GM12878 (cell line): Measurements from ENCODE around the gene VSTM2B. TPM values are rescaled to one million over a fixed set of nuclear protein-coding genes. Genes with fewer than 3 reads are reported as not detected.

ENCODE experiments used
- ATAC-seq: fragments of 200-7000 bp; cut with Tn5 transposase; 3 replicates; pipeline ENCODE4 v1.9.1; 2020; ENCODE audit warnings: mild to moderate bottlenecking, moderate library complexity
- BruUV-seq: library from RNA; stranded (reverse); fragments of 400-500 nt; replicated peaks from 2 replicates; lab custom pipeline; 2021; lab: Mats Ljungman, UMichigan
- CTCF ChIA-PET: fragments of 300-600 bp; sonication (Branson Sonifier 250); formaldehyde crosslinking; extraction: SDS; loops from one replicate; lab custom pipeline; 2021; ENCODE audit warnings: inconsistent platforms; lab: Yijun Ruan, JAX
- POLR2A ChIA-PET: fragments of 350-600 bp; formaldehyde crosslinking; extraction: SDS; loops from one replicate; lab custom pipeline; 2021; ENCODE audit warnings: inconsistent platforms; lab: Charles Lee
- RAD21 ChIA-PET: fragments of 300-600 bp; sonication (Branson Sonifier 250); formaldehyde crosslinking; loops from one replicate; lab custom pipeline; 2023; ENCODE audit warnings: antibody characterized with exemption; ENCODE audit not compliant: unreplicated experiment; lab: Charles Lee
- SMC1A ChIA-PET: fragments of 300-600 bp; sonication (Branson Sonifier 250); formaldehyde crosslinking; loops from one replicate; lab custom pipeline; 2023; ENCODE audit not compliant: unreplicated experiment, uncharacterized antibody; lab: Charles Lee
- DNase-seq: peaks from one replicate; pipeline ENCODE4 v3.0.0-alpha.2; 2011; ENCODE audit warnings: low read depth, low spot score
- FAIRE-seq: peaks from 3 replicates; lab custom pipeline; 2011; peaks lifted over from hg19 to GRCh38; lab: Jason Lieb, UNC
- H2AFZ ChIP-seq: 2 replicates; pipeline ENCODE4 v1.6.0; 2011; ENCODE audit warnings: low read depth, low read length, control low read depth; ENCODE audit not compliant: control insufficient read depth
- H3K27ac ChIP-seq: 2 replicates; pipeline ENCODE4 v1.5.1; 2011; ENCODE audit warnings: control low read depth; ENCODE audit not compliant: control insufficient read depth, insufficient read depth
- H3K27me3 ChIP-seq, 2 experiments: replicated peaks in 1 of 2; 2 replicates each; pipeline versions ENCODE4 v1.6.0 to v1.6.1; 2011; ENCODE audit warnings: low read length in 1 of 2; ENCODE audit not compliant: control insufficient read depth in 2 of 2, insufficient read depth in 2 of 2
- H3K36me3 ChIP-seq, 2 experiments: 2 replicates each; pipeline ENCODE4 v1.5.1; 2011; ENCODE audit warnings: low read length in 1 of 2; ENCODE audit not compliant: control insufficient read depth in 2 of 2, insufficient read depth in 2 of 2
- H3K4me1 ChIP-seq: 2 replicates; pipeline ENCODE4 v1.6.1; 2011; ENCODE audit warnings: mild to moderate bottlenecking, low read length, moderate library complexity, mixed read lengths; ENCODE audit not compliant: control insufficient read depth, insufficient read depth
- H3K4me2 ChIP-seq: 2 replicates; pipeline ENCODE4 v1.6.0; 2011; ENCODE audit warnings: control low read depth; ENCODE audit not compliant: control insufficient read depth, insufficient read depth
- H3K4me3 ChIP-seq: fragments of 200-600 bp; sonication (generic); 2 replicates; pipeline ENCODE4 v1.5.1; 2016
- H3K79me2 ChIP-seq: 2 replicates; pipeline ENCODE4 v1.6.0; 2011; ENCODE audit warnings: low read length; ENCODE audit not compliant: control insufficient read depth, insufficient read depth
- H3K9ac ChIP-seq: 2 replicates; pipeline ENCODE4 v1.8.0; 2011; ENCODE audit warnings: low read length, control low read depth, mixed read lengths; ENCODE audit not compliant: control insufficient read depth, insufficient read depth
- H3K9me3 ChIP-seq: replicated peaks from 3 replicates; pipeline ENCODE4 v1.5.1; 2011; ENCODE audit warnings: mild to moderate bottlenecking, low read length; ENCODE audit not compliant: control insufficient read depth, insufficient read depth
- H4K20me1 ChIP-seq: 2 replicates; pipeline ENCODE4 v1.6.0; 2011; ENCODE audit not compliant: control insufficient read depth, insufficient read depth
- BCL11A ChIP-seq: IDR thresholded peaks from 2 replicates; pipeline ENCODE4 v1.6.1; 2011; ENCODE audit warnings: low read depth, low read length
- CEBPZ ChIP-seq: fragments of 150-350 bp; IDR thresholded peaks from 2 replicates; pipeline ENCODE4 v1.6.1; 2016; ENCODE audit warnings: low read depth, low read length
- IRF4 ChIP-seq: IDR thresholded peaks from 2 replicates; pipeline ENCODE4 v1.6.1; 2011; ENCODE audit warnings: low read depth, low read length
- MLLT1 ChIP-seq: fragments of 450-650 bp; IDR thresholded peaks from 2 replicates; pipeline ENCODE4 v1.6.1; 2016; ENCODE audit warnings: mild to moderate bottlenecking
- PML ChIP-seq: IDR thresholded peaks from 2 replicates; pipeline ENCODE4 v1.6.1; 2012; ENCODE audit warnings: low read length, inconsistent platforms
- PRDM15 ChIP-seq: fragments of 450-650 bp; formaldehyde crosslinking; IDR thresholded peaks from 2 replicates; pipeline ENCODE4 v1.4.0; 2020; ENCODE audit warnings: mild to moderate bottlenecking, moderate library complexity
- ZNF207 ChIP-seq: fragments of 450-650 bp; IDR thresholded peaks from 2 replicates; pipeline ENCODE4 v1.6.1; 2014; ENCODE audit warnings: antibody characterized with exemption, mild to moderate bottlenecking, borderline replicate concordance
- WGBS: methylation state at CpG from one replicate; pipeline ENCODE4 v1.1.6; 2016; ENCODE audit warnings: low lambda C conversion rate; ENCODE audit not compliant: insufficient replicate concordance, insufficient coverage; ENCODE audit errors: missing lambda C conversion rate; 5-methylcytosine and 5-hydroxymethylcytosine counted together
- in situ Hi-C: fragments of 300-500 bp; cut with MboI; formaldehyde crosslinking; loops from 9 replicates; pipeline ENCODE4 v1.14.3; 2018; ENCODE audit warnings: mixed read lengths
- intact Hi-C: fragments of 100-400 bp; cut with micrococcal nuclease; formaldehyde crosslinking; loops from one replicate; pipeline ENCODE4 v1.14.2; 2022; ENCODE audit not compliant: unreplicated experiment
- polyA plus RNA-seq, 11 experiments: library from polyadenylated mRNA; depleted of rRNA in 4 of 11; unstranded in 6 of 11; stranded (reverse) in 5 of 11; fragments of >200 nt; fragmentation: Nextera tagmentation in 4 of 11; fragmentation: Illumina TruSeq in 1 of 11; extraction: Ambion mirVana in 4 of 11; extraction: Trizol in 1 of 11; gene quantifications; 1 replicate in 1 of 11; 2 replicates in 10 of 11; pipeline versions ENCODE4 v1.2.1 to v1.2.3, GENCODE V29; 2011 to 2016; ENCODE audit warnings: inconsistent platforms in 2 of 11, missing spikeins in 2 of 11, low read depth in 1 of 11
- total RNA-seq, 4 experiments: library from RNA; depleted of rRNA in 3 of 4; stranded (reverse); fragments of >200 nt in 3 of 4; fragmentation: Illumina TruSeq in 1 of 4; extraction: Trizol in 1 of 4; gene quantifications; 2 replicates each; pipeline versions ENCODE4 v1.2.1 to v1.2.3, GENCODE V29; 2013 to 2021
- TF ChIP-seq, protein P1 (sequence below): fragments of 450-650 bp; IDR thresholded peaks from 2 replicates; pipeline ENCODE4 v1.6.1; 2017; ENCODE audit warnings: mild to moderate bottlenecking, moderate library complexity

Gene VSTM2B
- total and polyA plus RNA-seq, 10 of the 15 experiments (the other 5 are each of a cell fraction or from before 2014, with no cell fraction given), result not detected

DNA sequence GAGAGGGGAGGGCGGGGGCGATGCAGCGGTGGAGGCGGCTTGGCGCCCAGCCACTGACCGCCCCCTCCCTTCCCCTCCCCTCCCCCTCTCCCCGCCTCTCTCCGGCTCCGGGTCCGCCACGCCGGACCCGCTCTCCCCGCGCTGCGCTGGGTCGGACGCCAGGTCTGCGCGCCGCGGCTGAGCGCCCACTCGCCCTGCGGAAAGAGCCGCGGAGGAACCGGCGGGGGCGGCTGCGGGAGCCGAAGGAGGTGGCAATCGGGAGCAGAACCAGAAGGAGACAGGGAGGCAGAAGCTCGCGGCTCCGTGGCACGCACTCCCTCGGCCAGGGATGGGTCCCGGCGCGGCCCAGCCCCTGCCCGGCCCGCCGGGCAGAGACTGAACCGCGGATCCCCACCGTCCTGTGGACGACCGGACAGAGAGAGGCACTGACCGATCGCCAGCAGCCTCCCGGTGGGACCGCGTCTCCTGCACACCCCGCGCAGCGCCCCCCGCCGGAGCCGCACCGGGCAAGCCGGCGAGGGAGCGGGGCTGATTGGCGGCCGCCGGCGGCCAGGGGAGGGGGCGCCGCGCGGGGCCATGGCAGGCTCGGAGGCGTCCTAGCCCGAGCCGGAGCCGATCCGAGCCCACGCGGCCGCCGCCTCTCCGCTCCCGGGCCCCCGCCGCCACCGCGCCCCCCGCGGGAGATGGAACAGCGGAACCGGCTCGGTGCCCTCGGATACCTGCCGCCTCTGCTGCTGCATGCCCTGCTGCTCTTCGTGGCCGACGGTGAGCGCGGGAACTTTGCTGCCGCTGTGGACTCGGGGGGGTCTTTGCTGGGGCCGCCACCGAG is at the start of gene VSTM2B (continued):
- TF ChIP-seq, protein P1, sequence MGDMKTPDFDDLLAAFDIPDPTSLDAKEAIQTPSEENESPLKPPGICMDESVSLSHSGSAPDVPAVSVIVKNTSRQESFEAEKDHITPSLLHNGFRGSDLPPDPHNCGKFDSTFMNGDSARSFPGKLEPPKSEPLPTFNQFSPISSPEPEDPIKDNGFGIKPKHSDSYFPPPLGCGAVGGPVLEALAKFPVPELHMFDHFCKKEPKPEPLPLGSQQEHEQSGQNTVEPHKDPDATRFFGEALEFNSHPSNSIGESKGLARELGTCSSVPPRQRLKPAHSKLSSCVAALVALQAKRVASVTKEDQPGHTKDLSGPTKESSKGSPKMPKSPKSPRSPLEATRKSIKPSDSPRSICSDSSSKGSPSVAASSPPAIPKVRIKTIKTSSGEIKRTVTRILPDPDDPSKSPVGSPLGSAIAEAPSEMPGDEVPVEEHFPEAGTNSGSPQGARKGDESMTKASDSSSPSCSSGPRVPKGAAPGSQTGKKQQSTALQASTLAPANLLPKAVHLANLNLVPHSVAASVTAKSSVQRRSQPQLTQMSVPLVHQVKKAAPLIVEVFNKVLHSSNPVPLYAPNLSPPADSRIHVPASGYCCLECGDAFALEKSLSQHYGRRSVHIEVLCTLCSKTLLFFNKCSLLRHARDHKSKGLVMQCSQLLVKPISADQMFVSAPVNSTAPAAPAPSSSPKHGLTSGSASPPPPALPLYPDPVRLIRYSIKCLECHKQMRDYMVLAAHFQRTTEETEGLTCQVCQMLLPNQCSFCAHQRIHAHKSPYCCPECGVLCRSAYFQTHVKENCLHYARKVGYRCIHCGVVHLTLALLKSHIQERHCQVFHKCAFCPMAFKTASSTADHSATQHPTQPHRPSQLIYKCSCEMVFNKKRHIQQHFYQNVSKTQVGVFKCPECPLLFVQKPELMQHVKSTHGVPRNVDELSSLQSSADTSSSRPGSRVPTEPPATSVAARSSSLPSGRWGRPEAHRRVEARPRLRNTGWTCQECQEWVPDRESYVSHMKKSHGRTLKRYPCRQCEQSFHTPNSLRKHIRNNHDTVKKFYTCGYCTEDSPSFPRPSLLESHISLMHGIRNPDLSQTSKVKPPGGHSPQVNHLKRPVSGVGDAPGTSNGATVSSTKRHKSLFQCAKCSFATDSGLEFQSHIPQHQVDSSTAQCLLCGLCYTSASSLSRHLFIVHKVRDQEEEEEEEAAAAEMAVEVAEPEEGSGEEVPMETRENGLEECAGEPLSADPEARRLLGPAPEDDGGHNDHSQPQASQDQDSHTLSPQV, result no peak

GRCh38 chr19:29476528-29476927 is 49.3 kb upstream of the VSTM2B start:
- H4K20me1 ChIP-seq, result no peaks in the 10 kb centered on the region
- no peak overlapping the region for H3K4me2 ChIP-seq
- H3K9ac ChIP-seq, result no peak overlapping the region
- H3K4me3 ChIP-seq, result no peak overlapping the region
- no peak for ATAC-seq
- WGBS, result 10% methylated on average over 4 of the region's 4 CpGs
- no TSS peak for BruUV-seq
- no peaks in the 10 kb centered on the region; a peak in 1 of 4 replicates for H3K27me3 ChIP-seq
- RAD21 ChIA-PET, result no interaction called here
- SMC1A ChIA-PET, result no interaction called here
- no peak for FAIRE-seq
- no peaks in the 10 kb centered on the region for H3K79me2 ChIP-seq
- H3K9me3 ChIP-seq, result no peaks in the 10 kb centered on the region; the same call in 2 of the 3 replicates
- intact Hi-C loops (loop anchor here (10.0 kb wide), 1 partner anchor 118 kb away; no protein-coding TSS in a partner anchor), in situ Hi-C loops (no loop called here)
- POLR2A ChIA-PET, result no interaction called here
- CTCF ChIA-PET, result interaction anchor here (0.6 to 1.3 kb wide), 4 partner anchors 9 to 240 kb away, joined by 3 to 5 read pairs (median 3); no protein-coding TSS in a partner anchor
- no peak overlapping the region for H2AFZ ChIP-seq
- H3K36me3 ChIP-seq, result no peaks in the 10 kb centered on the region
- no peak for DNase-seq
- no peaks in the 10 kb centered on the region for H3K4me1 ChIP-seq
- no peak overlapping the region for H3K27ac ChIP-seq
- TF ChIP-seq BCL11A, result no peak
- no peak for TF ChIP-seq IRF4
- TF ChIP-seq CEBPZ, result no peak
- TF ChIP-seq MLLT1, result no peak
- no peak for TF ChIP-seq PRDM15 (CRISPR knock-in tag)
- no peak for TF ChIP-seq PML
- no peak for TF ChIP-seq ZNF207
